Adipose tissue (tissue), 3 donors: ENCODE data around the gene STXBP3. TPM values are rescaled to one million over a fixed set of nuclear protein-coding genes. Genes with fewer than 3 reads are reported as not detected.
"Not testable (repeated sequence)": the region's sequence is repeated elsewhere in the genome, so short reads cannot be mapped to it uniquely, and the experiment has no call there.

Experiments used
- H3K27ac ChIP-seq: one replicate; pipeline ENCODE4 v1.5.1; 2013; ENCODE audit warnings: low read depth, low read length
- WGBS, 3 donors: extraction: QIAGEN DNeasy Blood & Tissue Kit; methylation state at CpG; one replicate each; pipeline ENCODE4 v1.1.7; 2013; 5-methylcytosine and 5-hydroxymethylcytosine counted together
- polyA plus RNA-seq, 3 donors: library from polyadenylated mRNA; stranded (reverse); fragments of 200-250 nt; gene quantifications; one replicate each; pipeline ENCODE4 v1.2.3, GENCODE V29; 2013
- donor health status: healthy with polysubstance abuse.
- donor health status: Bipolar disorder and iron deficiency.
- donor health status: healthy.

Gene STXBP3
- polyA plus RNA-seq, 3 donors, result 15.9 to 27.4 (median 19.2) TPM

- H3K27ac ChIP-seq, result not testable (repeated sequence)
- WGBS, 3 donors, result 94 to 100% (median 95%) methylated on average over 1 of the region's 1 CpG
These were observed 35.1 kb downstream of the STXBP3 start for GRCh38 chr1:108781575-108781944.

GRCh38 chr1:108785264-108785663 is 38.8 kb downstream of the STXBP3 start:
- WGBS, 3 donors, result 96% methylated on average over 6 of the region's 6 CpGs
- H3K27ac ChIP-seq, result no peak overlapping the region

GRCh38 chr1:108785880-108786279 is 39.4 kb downstream of the STXBP3 start:
- no peak overlapping the region for H3K27ac ChIP-seq
- WGBS, 3 donors, result 97 to 100% (median 98%) methylated on average over 2 of the region's 2 CpGs

GRCh38 chr1:108791790-108792189 is 45.3 kb downstream of the STXBP3 start:
- no peak overlapping the region for H3K27ac ChIP-seq
- 94 to 100% (median 97%) methylated on average over 1 of the region's 1 CpG for WGBS, 3 donors

GRCh38 chr1:108792420-108792819 is 45.9 kb downstream of the STXBP3 start:
- 98 to 99% (median 98%) methylated on average over 2 of the region's 2 CpGs for WGBS, 3 donors
- no peak overlapping the region for H3K27ac ChIP-seq

GRCh38 chr1:108799001-108799400 is 52.5 kb downstream of the STXBP3 start:
- H3K27ac ChIP-seq, result no peak overlapping the region
- WGBS, 3 donors, result 86 to 100% (median 95%) methylated on average over 1 of the region's 1 CpG

- no peak overlapping the region for H3K27ac ChIP-seq
These were observed 54.6 kb downstream of the STXBP3 start for GRCh38 chr1:108801101-108801500.

- H3K27ac ChIP-seq, result no peak overlapping the region
- WGBS, 3 donors, result 94 to 98% (median 97%) methylated on average over 11 of the region's 11 CpGs
These were observed 57.1 kb downstream of the STXBP3 start for GRCh38 chr1:108803548-108803947.

- no peak overlapping the region for H3K27ac ChIP-seq
- WGBS, 3 donors, result 90 to 94% (median 94%) methylated on average over 4 of the region's 4 CpGs
These were observed 62.0 kb downstream of the STXBP3 start for GRCh38 chr1:108808438-108808837.

GRCh38 chr1:108811611-108812010 is 65.1 kb downstream of the STXBP3 start:
- 92 to 96% (median 95%) methylated on average over 3 of the region's 3 CpGs for WGBS, 3 donors
- H3K27ac ChIP-seq, result no peak overlapping the region

- H3K27ac ChIP-seq, result no peak overlapping the region
These were observed 66.9 kb downstream of the STXBP3 start for GRCh38 chr1:108813326-108813725.

GRCh38 chr1:108814343-108815125 is 68.1 kb downstream of the STXBP3 start:
- H3K27ac ChIP-seq, result no peak overlapping the region
- WGBS, 3 donors, result 60 to 66% (median 60%) methylated on average over 4 of the region's 4 CpGs

More at GRCh38 chr1:108813326-108813725, 66.9 kb downstream of the STXBP3 start:
- WGBS, 3 donors, result 74 to 87% (median 79%) methylated on average over 2 of the region's 2 CpGs

GRCh38 chr1:108815566-108815965 is 69.1 kb downstream of the STXBP3 start:
- H3K27ac ChIP-seq, result no peak overlapping the region

GRCh38 chr1:108816049-108816893 is 69.8 kb downstream of the STXBP3 start:
- WGBS, 3 donors, result 21 to 33% (median 23%) methylated on average over 12 of the region's 12 CpGs
- H3K27ac ChIP-seq, result no peak overlapping the region

- peak overlapping the region; percentile 77 for H3K27ac ChIP-seq
- WGBS, 3 donors, result 40 to 71% (median 45%) methylated on average over 8 of the region's 8 CpGs
These were observed 70.5 kb downstream of the STXBP3 start for GRCh38 chr1:108817016-108817415.

GRCh38 chr1:108817811-108818210 is 71.3 kb downstream of the STXBP3 start:
- no peak overlapping the region for H3K27ac ChIP-seq

- 58 to 69% (median 60%) methylated on average over 5 of the region's 5 CpGs for WGBS, 3 donors
- H3K27ac ChIP-seq, result no peak overlapping the region
These were observed 73.4 kb downstream of the STXBP3 start for GRCh38 chr1:108819878-108820277.

GRCh38 chr1:108823632-108824031 is 77.2 kb downstream of the STXBP3 start:
- no peak overlapping the region for H3K27ac ChIP-seq

GRCh38 chr1:108824051-108824450 is 77.6 kb downstream of the STXBP3 start:
- WGBS, 3 donors, result 80 to 95% (median 94%) methylated on average over 3 of the region's 3 CpGs
- no peak overlapping the region for H3K27ac ChIP-seq

More at GRCh38 chr1:108823632-108824031, 77.2 kb downstream of the STXBP3 start:
- 64 to 75% (median 66%) methylated on average over 3 of the region's 3 CpGs for WGBS, 3 donors
